ENCODE measurements around the gene PTPA. TPM values are rescaled to one million over a fixed set of nuclear protein-coding genes. Genes with fewer than 3 reads are reported as not detected.

PTPA gene
- total and polyA plus RNA-seq, 9 of the 15 experiments (the other 6 are each of a cell fraction or from before 2014, with no cell fraction given), result 1.7 to 121 (median 72.6) TPM

GRCh38 chr9:129193655-129194054 is 82.4 kb downstream of the PTPA start:
- H3K4me1 ChIP-seq (replicated peaks in 1 of 2; ENCODE audit: control insufficient read depth in 2 of 2, insufficient read depth in 2 of 2, low read length in 2 of 2), result peaks cover 0 to 7% of the 10 kb centered on the region in 2 experiments; a peak in 4 of 5 replicates
- no peaks in the 10 kb centered on the region for H3K9me1 ChIP-seq (ENCODE audit: control insufficient read depth, insufficient read depth, low read length)
- ATAC-seq, result peak; percentile 48; the same call in 2 of the 3 replicates
- no peaks in the 10 kb centered on the region for H3K36me3 ChIP-seq (ENCODE audit: control insufficient read depth, insufficient read depth, low read length)
- FAIRE-seq, result no peak
- no peak for DNase-seq (ENCODE audit: extremely low read depth in 1 of 4, low spot score in 3 of 4)
- CTCF ChIA-PET (ENCODE audit: low intra/inter-chr PET ratio), result no interaction called here
- TF ChIP-seq PREB (CRISPR knock-in tag; IDR thresholded peaks at IDR 0.05), result no peak
- no peak for TF ChIP-seq SMARCA5 (IDR thresholded peaks at IDR 0.05)
- peak; percentile 20; the same call in 1 of the 2 replicates for TF ChIP-seq SPI1 (IDR thresholded peaks at IDR 0.05; ENCODE audit: borderline replicate concordance, low read depth, low read length)
- H3K27me3 ChIP-seq (ENCODE audit: control insufficient read depth in 2 of 2, insufficient read depth in 2 of 2, low read length in 2 of 2), result peaks cover 3 to 16% of the 10 kb centered on the region in 2 experiments; a peak in 3 of 5 replicates
- peak overlapping the region in 1 of 2 experiments; percentile 80; a peak in 2 of 4 replicates for H3K9ac ChIP-seq (ENCODE audit: insufficient read depth in 1 of 2, low read depth in 2 of 2, low read length in 2 of 2)
- no TSS peak for BruUV-seq (replicated peaks)
- WGBS (ENCODE audit: insufficient coverage, low coverage, missing lambda C conversion rate), result 21% methylated on average over 7 of the region's 7 CpGs
- in situ Hi-C loops (cut with MboI) (no loop called here), intact Hi-C loops (cut with micrococcal nuclease) (no loop called here)
- no peak overlapping the region for H3K4me2 ChIP-seq (ENCODE audit: insufficient read depth, low read length)
- H3K79me2 ChIP-seq (ENCODE audit: control insufficient read depth, insufficient read depth, low read length), result no peaks in the 10 kb centered on the region
- H3K27ac ChIP-seq (ENCODE audit: extremely low read depth, low read depth, low read length), result no peak overlapping the region
- H3K9me3 ChIP-seq (replicated peaks; ENCODE audit: control insufficient read depth, insufficient read depth, low read depth, low read length), result no peaks in the 10 kb centered on the region; the same call in 1 of the 2 replicates
- POLR2A ChIA-PET, result no interaction called here
- H2AFZ ChIP-seq (ENCODE audit: low read depth, low read length), result no peak overlapping the region
- no peaks in the 10 kb centered on the region; the same call in 1 of the 2 replicates for H4K20me1 ChIP-seq (replicated peaks; ENCODE audit: control insufficient read depth, insufficient read depth, low read length)
- no peak overlapping the region for H3K4me3 ChIP-seq

GRCh38 chr9:129194221-129194620 is 83.0 kb downstream of the PTPA start:
- DNase-seq (ENCODE audit: extremely low read depth in 1 of 4, low spot score in 3 of 4) (no peak), FAIRE-seq (no peak), ATAC-seq (no peak)
- ChIA-PET POLR2A (interaction anchor here (0.7 kb wide), 1 partner anchor 16 kb away, joined by 5 read pairs; the partner anchor contains the start of gene IER5L), CTCF (ENCODE audit: low intra/inter-chr PET ratio) (no interaction called here)
- Histone ChIP-seq H3K9me3 (replicated peaks; ENCODE audit: control insufficient read depth, insufficient read depth, low read depth, low read length) (no peaks in the 10 kb centered on the region; the same call in 1 of the 2 replicates), H3K4me3 (no peak overlapping the region), H3K4me1 (replicated peaks in 1 of 2; ENCODE audit: control insufficient read depth in 2 of 2, insufficient read depth in 2 of 2, low read length in 2 of 2) (peaks cover 0 to 8% of the 10 kb centered on the region in 2 experiments; a peak in 4 of 5 replicates), H2AFZ (ENCODE audit: low read depth, low read length) (no peak overlapping the region), H3K27me3 (ENCODE audit: control insufficient read depth in 2 of 2, insufficient read depth in 2 of 2, low read length in 2 of 2) (peaks cover 3 to 16% of the 10 kb centered on the region in 2 experiments; a peak in 3 of 5 replicates), H3K4me2 (ENCODE audit: insufficient read depth, low read length) (no peak overlapping the region), H3K79me2 (ENCODE audit: control insufficient read depth, insufficient read depth, low read length) (no peaks in the 10 kb centered on the region), H3K9ac (ENCODE audit: insufficient read depth in 1 of 2, low read depth in 2 of 2, low read length in 2 of 2) (peak overlapping the region in 1 of 2 experiments; percentile 80; a peak in 2 of 4 replicates), H3K36me3 (ENCODE audit: control insufficient read depth, insufficient read depth, low read length) (no peaks in the 10 kb centered on the region), H4K20me1 (replicated peaks; ENCODE audit: control insufficient read depth, insufficient read depth, low read length) (no peaks in the 10 kb centered on the region; the same call in 1 of the 2 replicates), H3K9me1 (ENCODE audit: control insufficient read depth, insufficient read depth, low read length) (no peaks in the 10 kb centered on the region), H3K27ac (ENCODE audit: extremely low read depth, low read depth, low read length) (no peak overlapping the region)
- WGBS (ENCODE audit: insufficient coverage, low coverage, missing lambda C conversion rate), result 10% methylated on average over 3 of the region's 3 CpGs
- in situ Hi-C loops (cut with MboI), result no loop called here
- intact Hi-C loops (cut with micrococcal nuclease), result no loop called here
- BruUV-seq (replicated peaks), result no TSS peak
- TF ChIP-seq ZKSCAN1 (IDR thresholded peaks at IDR 0.05; ENCODE audit: low read depth, low read length) (no peak), ZBTB12 (CRISPR knock-in tag; IDR thresholded peaks at IDR 0.05) (no peak), CXXC5 (CRISPR knock-in tag; IDR thresholded peaks at IDR 0.05) (no peak), RBM22 (IDR thresholded peaks at IDR 0.05; ENCODE audit: low read depth, low read length, poor library complexity, severe bottlenecking) (no peak), TAF7 (tag; IDR thresholded peaks at IDR 0.05) (no peak), JUN (IDR thresholded peaks at IDR 0.05; ENCODE audit: borderline replicate concordance, low read depth, low read length) (no peak), JUN (CRISPR knock-in tag; IDR thresholded peaks at IDR 0.05; ENCODE audit: borderline replicate concordance) (no peak), RBM25 (IDR thresholded peaks at IDR 0.05; ENCODE audit: low read depth, low read length, severe bottlenecking) (peak; percentile 38), ZNF311 (CRISPR knock-in tag; IDR thresholded peaks at IDR 0.05) (no peak), ZFP36 (IDR thresholded peaks at IDR 0.05; ENCODE audit: low read depth, low read length, partially characterized antibody) (peak; percentile 97)
